ENCODE data around the gene ANKS3. TPM values are rescaled to one million over a fixed set of nuclear protein-coding genes. Genes with fewer than 3 reads are reported as not detected.

The ANKS3 gene, protein sequence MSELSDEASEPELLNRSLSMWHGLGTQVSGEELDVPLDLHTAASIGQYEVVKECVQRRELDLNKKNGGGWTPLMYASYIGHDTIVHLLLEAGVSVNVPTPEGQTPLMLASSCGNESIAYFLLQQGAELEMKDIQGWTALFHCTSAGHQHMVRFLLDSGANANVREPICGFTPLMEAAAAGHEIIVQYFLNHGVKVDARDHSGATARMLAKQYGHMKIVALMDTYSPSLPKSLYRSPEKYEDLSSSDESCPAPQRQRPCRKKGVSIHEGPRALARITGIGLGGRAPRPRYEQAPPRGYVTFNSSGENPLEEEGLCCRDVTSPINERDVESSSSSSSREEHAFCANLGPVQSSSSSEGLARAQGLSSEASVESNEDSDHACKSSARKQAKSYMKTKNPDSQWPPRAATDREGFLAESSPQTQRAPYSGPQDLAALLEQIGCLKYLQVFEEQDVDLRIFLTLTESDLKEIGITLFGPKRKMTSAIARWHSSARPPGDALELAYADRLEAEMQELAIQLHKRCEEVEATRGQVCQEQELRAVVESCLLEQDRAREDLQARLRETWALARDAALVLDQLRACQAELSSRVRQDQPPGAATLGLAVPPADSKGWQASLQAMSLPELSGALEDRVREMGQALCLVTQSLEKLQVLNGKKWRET
- total RNA-seq (2021; fragmentation: NEBNext Ultra II Directional; extraction: Animal tissue kit (Norgen Biotek cat#: 25700)): 10 to 100 TPM; 16.7 to 23.1 (median 19.7) TPM
- long read RNA-seq, partial matches to known transcripts: 5 of 23 reads
- long read RNA-seq, other reads (novel, unspliced or antisense): 12 of 23 reads

DNA sequence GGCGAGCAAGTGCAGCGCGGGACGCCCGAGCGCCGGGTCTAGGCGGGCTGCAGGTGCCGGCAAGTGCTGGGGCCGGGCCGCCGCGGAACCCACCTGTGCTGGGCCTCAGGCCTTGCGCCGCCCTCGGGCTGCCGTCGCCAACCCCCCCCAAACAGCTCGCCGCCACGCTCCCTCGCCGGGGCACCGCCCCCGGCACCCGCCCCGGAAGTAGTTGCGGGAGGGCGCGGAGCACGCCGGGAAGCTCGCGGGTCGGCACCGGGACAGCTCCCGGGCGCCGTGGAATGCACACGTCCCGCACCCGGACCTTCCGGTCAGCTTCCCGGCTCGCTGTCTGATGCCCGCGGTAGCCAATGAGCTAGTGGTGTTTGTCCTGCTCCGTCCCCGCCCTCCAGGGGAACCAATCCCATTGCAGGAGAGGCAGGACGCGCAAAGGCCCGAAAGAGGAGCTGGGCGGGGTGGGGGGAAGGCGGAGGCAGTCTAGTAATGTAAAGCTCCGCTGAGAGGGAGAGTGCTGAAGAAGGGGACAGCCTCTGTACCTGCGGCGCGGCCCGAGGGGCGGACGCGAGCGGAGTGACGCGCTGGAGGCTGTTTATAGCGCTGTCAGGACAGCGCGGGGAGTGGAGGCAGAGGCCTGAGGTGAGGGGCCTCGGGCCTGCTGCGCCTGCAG, at the start of gene ANKS3, which contains the start of gene DNAAF8:
TSS of gene ANKS3 (minus strand) at position 209 of the 667 bp plus-strand sequence. CDS start 4,122 bp downstream, outside the sequence.
TSS of gene DNAAF8 (plus strand) at position 475 of the 667 bp plus-strand sequence. CDS start 1,978 bp downstream, outside the sequence.
- Mint-ChIP-seq H3K27ac (peak within 1 kb of the TSS; percentile 96), H3K9me3 (no peaks in the 10 kb centered on the region), H3K27me3 (ENCODE audit: insufficient read depth) (peaks cover 2% of the 10 kb centered on the region), H3K36me3 (ENCODE audit: low read depth) (peaks cover 9% of the 10 kb centered on the region), H3K4me3 (peak within 1 kb of the TSS; percentile 94), H3K4me1 (ENCODE audit: low read depth) (peaks cover 14% of the 10 kb centered on the region)
- peak; percentile 98 for DNase-seq
- TF ChIP-seq, protein P1, sequence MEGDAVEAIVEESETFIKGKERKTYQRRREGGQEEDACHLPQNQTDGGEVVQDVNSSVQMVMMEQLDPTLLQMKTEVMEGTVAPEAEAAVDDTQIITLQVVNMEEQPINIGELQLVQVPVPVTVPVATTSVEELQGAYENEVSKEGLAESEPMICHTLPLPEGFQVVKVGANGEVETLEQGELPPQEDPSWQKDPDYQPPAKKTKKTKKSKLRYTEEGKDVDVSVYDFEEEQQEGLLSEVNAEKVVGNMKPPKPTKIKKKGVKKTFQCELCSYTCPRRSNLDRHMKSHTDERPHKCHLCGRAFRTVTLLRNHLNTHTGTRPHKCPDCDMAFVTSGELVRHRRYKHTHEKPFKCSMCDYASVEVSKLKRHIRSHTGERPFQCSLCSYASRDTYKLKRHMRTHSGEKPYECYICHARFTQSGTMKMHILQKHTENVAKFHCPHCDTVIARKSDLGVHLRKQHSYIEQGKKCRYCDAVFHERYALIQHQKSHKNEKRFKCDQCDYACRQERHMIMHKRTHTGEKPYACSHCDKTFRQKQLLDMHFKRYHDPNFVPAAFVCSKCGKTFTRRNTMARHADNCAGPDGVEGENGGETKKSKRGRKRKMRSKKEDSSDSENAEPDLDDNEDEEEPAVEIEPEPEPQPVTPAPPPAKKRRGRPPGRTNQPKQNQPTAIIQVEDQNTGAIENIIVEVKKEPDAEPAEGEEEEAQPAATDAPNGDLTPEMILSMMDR (IDR thresholded peaks at IDR 0.05): no peak

DNA sequence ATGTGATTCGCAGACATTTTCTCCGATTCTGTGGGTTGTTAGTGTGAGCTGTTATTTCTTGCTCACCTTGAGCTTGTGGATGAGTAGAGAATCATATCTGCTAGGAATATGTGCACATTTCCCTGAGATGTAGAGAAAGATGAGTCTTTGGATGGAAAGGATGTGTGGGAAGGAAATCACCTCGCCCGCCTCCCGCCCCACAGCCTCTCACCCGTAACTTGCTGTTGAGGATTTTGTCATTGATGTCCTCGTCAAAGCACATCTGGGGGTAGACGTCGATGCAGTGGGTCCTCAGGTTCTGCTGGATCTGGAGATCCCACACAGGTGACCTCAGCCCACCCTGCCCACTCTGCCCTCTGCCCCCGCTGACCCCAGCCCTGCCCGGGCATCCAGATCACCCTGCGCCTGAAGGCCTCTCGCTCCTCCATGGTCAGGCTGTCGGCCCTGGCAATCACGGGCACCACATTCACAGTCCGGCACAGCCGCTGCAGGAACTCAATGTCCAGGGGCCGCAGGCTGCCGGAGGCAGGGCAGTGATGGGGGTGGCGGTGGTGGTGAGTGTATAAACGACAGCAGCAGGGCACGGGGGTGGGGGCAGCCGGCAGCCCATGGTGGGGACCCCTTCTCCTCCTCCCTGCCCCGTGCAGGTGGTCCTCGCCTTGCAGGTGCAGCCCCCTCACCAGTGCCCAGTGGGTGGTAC, 49.3 kb upstream of the ANKS3 start:
- no peak overlapping the region for H3K4me3 Mint-ChIP-seq
- H3K9me3 Mint-ChIP-seq: no peaks in the 10 kb centered on the region
- TF ChIP-seq, protein P1 (IDR thresholded peaks at IDR 0.05): no peak
- H3K4me1 Mint-ChIP-seq (ENCODE audit: low read depth): peaks cover 7% of the 10 kb centered on the region
- no peak for DNase-seq
- H3K27me3 Mint-ChIP-seq (ENCODE audit: insufficient read depth): no peaks in the 10 kb centered on the region; the same call in none of the 2 replicates
- H3K27ac Mint-ChIP-seq: no peak overlapping the region
- H3K36me3 Mint-ChIP-seq (ENCODE audit: low read depth): no peaks in the 10 kb centered on the region

GRCh38 chr16:4780235-4780634, 46.2 kb upstream of the ANKS3 start:
- H3K4me3 Mint-ChIP-seq: no peak overlapping the region
- no peaks in the 10 kb centered on the region; the same call in none of the 2 replicates for H3K27me3 Mint-ChIP-seq (ENCODE audit: insufficient read depth)
- H3K4me1 Mint-ChIP-seq (ENCODE audit: low read depth): peaks cover 7% of the 10 kb centered on the region
- no peak for DNase-seq
- no peaks in the 10 kb centered on the region for H3K36me3 Mint-ChIP-seq (ENCODE audit: low read depth)
- no peak overlapping the region for H3K27ac Mint-ChIP-seq
- no peaks in the 10 kb centered on the region for H3K9me3 Mint-ChIP-seq
- TF ChIP-seq, protein P1 (IDR thresholded peaks at IDR 0.05): no peak

DNA sequence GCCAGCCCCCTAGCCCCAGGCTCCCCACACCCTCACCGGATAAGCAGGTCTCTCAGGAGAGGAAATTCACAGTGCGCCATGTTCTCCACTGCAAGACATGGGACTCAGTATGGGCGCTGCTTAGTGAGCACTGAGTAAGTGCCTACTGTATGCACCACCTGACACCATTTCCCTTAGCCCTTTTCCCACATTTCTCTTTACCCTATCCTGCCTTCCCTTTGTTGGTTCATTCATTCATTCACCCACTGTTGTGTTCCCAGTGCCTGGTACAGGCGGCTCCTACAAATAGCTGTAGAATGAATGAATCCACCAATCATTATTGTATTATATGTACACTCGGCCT, 44.0 kb upstream of the ANKS3 start:
- H3K9me3 Mint-ChIP-seq: no peaks in the 10 kb centered on the region
- H3K27ac Mint-ChIP-seq: no peak overlapping the region
- H3K27me3 Mint-ChIP-seq (ENCODE audit: insufficient read depth): no peaks in the 10 kb centered on the region; the same call in none of the 2 replicates
- DNase-seq: no peak
- TF ChIP-seq, protein P1 (IDR thresholded peaks at IDR 0.05): no peak
- H3K4me1 Mint-ChIP-seq (ENCODE audit: low read depth): peaks cover 12% of the 10 kb centered on the region
- no peaks in the 10 kb centered on the region for H3K36me3 Mint-ChIP-seq (ENCODE audit: low read depth)
- no peak overlapping the region for H3K4me3 Mint-ChIP-seq

Data from HFFc6 (cell line).